ENCODE data around the gene ADGRG1.
"Not testable (repeated sequence)": the region's sequence is repeated elsewhere in the genome, so short reads cannot be mapped to it uniquely, and the experiment has no call there.

ADGRG1 gene

GRCh38 chr16:57708168-57708567 lies 79.7 kb downstream of the ADGRG1 start:
- no peaks in the 10 kb centered on the region for H3K36me3 ChIP-seq (ENCODE audit: insufficient read depth, low read length)
- no peak for DNase-seq (ENCODE audit: low read depth, low spot score)
- no peak overlapping the region for H3K4me3 ChIP-seq
- no peak overlapping the region for H3K9ac ChIP-seq (ENCODE audit: insufficient read length)
- no peak overlapping the region for H3K27ac ChIP-seq
- TF ChIP-seq FOXP2 (optimal IDR thresholded peaks at IDR 0.05; ENCODE audit: control extremely low read depth, extremely low read length, insufficient read depth) (no peak), EZH2 (IDR thresholded peaks at IDR 0.05) (no peak), POLR2AphosphoS5 (IDR thresholded peaks at IDR 0.05; ENCODE audit: borderline replicate concordance, low read depth, low read length) (no peak)
- H3K9me3 ChIP-seq (ENCODE audit: low read depth, low read length): no peaks in the 10 kb centered on the region

- no peaks in the 10 kb centered on the region for H3K9me3 ChIP-seq (ENCODE audit: low read depth, low read length)
- no peak for DNase-seq (ENCODE audit: low read depth, low spot score)
- H3K9ac ChIP-seq (ENCODE audit: insufficient read length): no peak overlapping the region
- no peak for TF ChIP-seq FOXP2 (optimal IDR thresholded peaks at IDR 0.05; ENCODE audit: control extremely low read depth, extremely low read length, insufficient read depth)
- no peak for TF ChIP-seq POLR2AphosphoS5 (IDR thresholded peaks at IDR 0.05; ENCODE audit: borderline replicate concordance, low read depth, low read length)
- no peaks in the 10 kb centered on the region for H3K36me3 ChIP-seq (ENCODE audit: insufficient read depth, low read length)
- H3K27ac ChIP-seq: no peak overlapping the region
- no peak overlapping the region for H3K4me3 ChIP-seq
Measured at GRCh38 chr16:57709663-57710062, 81.2 kb downstream of the ADGRG1 start.

- TF ChIP-seq FOXP2 (optimal IDR thresholded peaks at IDR 0.05; ENCODE audit: control extremely low read depth, extremely low read length, insufficient read depth) (no peak), EZH2 (IDR thresholded peaks at IDR 0.05) (no peak), POLR2AphosphoS5 (IDR thresholded peaks at IDR 0.05; ENCODE audit: borderline replicate concordance, low read depth, low read length) (no peak)
- no peak overlapping the region for H3K27ac ChIP-seq
- H3K9ac ChIP-seq (ENCODE audit: insufficient read length): no peak overlapping the region
- no peak for DNase-seq (ENCODE audit: low read depth, low spot score)
- no peaks in the 10 kb centered on the region for H3K9me3 ChIP-seq (ENCODE audit: low read depth, low read length)
- no peak overlapping the region for H3K4me3 ChIP-seq
- no peaks in the 10 kb centered on the region for H3K36me3 ChIP-seq (ENCODE audit: insufficient read depth, low read length)
Measured at GRCh38 chr16:57711346-57711745, 82.9 kb downstream of the ADGRG1 start.

- Histone ChIP-seq H3K9ac (ENCODE audit: insufficient read length) (no peak overlapping the region), H3K27ac (no peak overlapping the region), H3K4me3 (no peak overlapping the region), H3K36me3 (ENCODE audit: insufficient read depth, low read length) (no peaks in the 10 kb centered on the region), H3K9me3 (ENCODE audit: low read depth, low read length) (no peaks in the 10 kb centered on the region)
- no peak for TF ChIP-seq FOXP2 (optimal IDR thresholded peaks at IDR 0.05; ENCODE audit: control extremely low read depth, extremely low read length, insufficient read depth)
- TF ChIP-seq POLR2AphosphoS5 (IDR thresholded peaks at IDR 0.05; ENCODE audit: borderline replicate concordance, low read depth, low read length): no peak
- no peak for TF ChIP-seq EZH2 (IDR thresholded peaks at IDR 0.05)
- no peak for DNase-seq (ENCODE audit: low read depth, low spot score)
Measured at GRCh38 chr16:57711993-57712392, 83.6 kb downstream of the ADGRG1 start.

- H3K9me3 ChIP-seq (ENCODE audit: low read depth, low read length); H3K36me3 ChIP-seq (ENCODE audit: insufficient read depth, low read length); H3K9ac ChIP-seq (ENCODE audit: insufficient read length); H3K27ac ChIP-seq; H3K4me3 ChIP-seq; DNase-seq (ENCODE audit: low read depth, low spot score): not testable (repeated sequence)
Measured at GRCh38 chr16:57712569-57712968, 84.1 kb downstream of the ADGRG1 start.

GRCh38 chr16:57713596-57713995 lies 85.2 kb downstream of the ADGRG1 start:
- Histone ChIP-seq H3K4me3 (no peak overlapping the region), H3K27ac (no peak overlapping the region), H3K9ac (ENCODE audit: insufficient read length) (no peak overlapping the region), H3K9me3 (ENCODE audit: low read depth, low read length) (no peaks in the 10 kb centered on the region), H3K36me3 (ENCODE audit: insufficient read depth, low read length) (no peaks in the 10 kb centered on the region)
- TF ChIP-seq FOXP2 (optimal IDR thresholded peaks at IDR 0.05; ENCODE audit: control extremely low read depth, extremely low read length, insufficient read depth) (no peak), EZH2 (IDR thresholded peaks at IDR 0.05) (no peak), POLR2AphosphoS5 (IDR thresholded peaks at IDR 0.05; ENCODE audit: borderline replicate concordance, low read depth, low read length) (no peak)
- DNase-seq (ENCODE audit: low read depth, low spot score): no peak

GRCh38 chr16:57714047-57714446 lies 85.6 kb downstream of the ADGRG1 start:
- TF ChIP-seq EZH2 (IDR thresholded peaks at IDR 0.05) (no peak), FOXP2 (optimal IDR thresholded peaks at IDR 0.05; ENCODE audit: control extremely low read depth, extremely low read length, insufficient read depth) (no peak), POLR2AphosphoS5 (IDR thresholded peaks at IDR 0.05; ENCODE audit: borderline replicate concordance, low read depth, low read length) (no peak)
- H3K27ac ChIP-seq: no peak overlapping the region

More at GRCh38 chr16:57714047-57714446, 85.6 kb downstream of the ADGRG1 start:
- Histone ChIP-seq H3K9me3 (ENCODE audit: low read depth, low read length) (no peaks in the 10 kb centered on the region), H3K4me3 (no peak overlapping the region), H3K9ac (ENCODE audit: insufficient read length) (no peak overlapping the region), H3K36me3 (ENCODE audit: insufficient read depth, low read length) (no peaks in the 10 kb centered on the region)
- DNase-seq (ENCODE audit: low read depth, low spot score): no peak
